ENCODE data around the gene KCTD11.
"Not testable (repeated sequence)": the region's sequence is repeated elsewhere in the genome, so short reads cannot be mapped to it uniquely, and the experiment has no call there.

The KCTD11 gene

DNA sequence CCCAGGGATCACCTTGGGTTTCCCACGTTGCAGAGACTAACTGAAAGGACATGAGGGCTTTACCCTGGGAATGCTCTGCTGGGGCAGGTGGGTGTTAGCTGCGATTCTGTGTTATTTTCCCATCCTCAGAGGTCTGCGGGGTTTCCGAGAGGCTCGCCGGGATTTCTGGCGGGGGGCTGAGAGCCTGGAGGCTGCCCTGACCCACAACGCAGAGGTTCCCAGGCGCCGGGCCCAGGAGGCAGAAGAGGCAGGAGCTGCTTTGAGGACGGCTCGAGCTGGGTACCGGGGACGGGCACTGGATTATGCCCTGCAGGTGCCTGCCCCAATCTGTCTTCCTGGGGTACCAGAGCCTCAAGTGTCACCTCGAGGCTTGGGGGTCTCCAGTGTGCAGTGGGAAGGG, 8.7 kb upstream of the KCTD11 start:
- DNase-seq (ENCODE audit: low read depth in 2 of 2) = no peak

DNA sequence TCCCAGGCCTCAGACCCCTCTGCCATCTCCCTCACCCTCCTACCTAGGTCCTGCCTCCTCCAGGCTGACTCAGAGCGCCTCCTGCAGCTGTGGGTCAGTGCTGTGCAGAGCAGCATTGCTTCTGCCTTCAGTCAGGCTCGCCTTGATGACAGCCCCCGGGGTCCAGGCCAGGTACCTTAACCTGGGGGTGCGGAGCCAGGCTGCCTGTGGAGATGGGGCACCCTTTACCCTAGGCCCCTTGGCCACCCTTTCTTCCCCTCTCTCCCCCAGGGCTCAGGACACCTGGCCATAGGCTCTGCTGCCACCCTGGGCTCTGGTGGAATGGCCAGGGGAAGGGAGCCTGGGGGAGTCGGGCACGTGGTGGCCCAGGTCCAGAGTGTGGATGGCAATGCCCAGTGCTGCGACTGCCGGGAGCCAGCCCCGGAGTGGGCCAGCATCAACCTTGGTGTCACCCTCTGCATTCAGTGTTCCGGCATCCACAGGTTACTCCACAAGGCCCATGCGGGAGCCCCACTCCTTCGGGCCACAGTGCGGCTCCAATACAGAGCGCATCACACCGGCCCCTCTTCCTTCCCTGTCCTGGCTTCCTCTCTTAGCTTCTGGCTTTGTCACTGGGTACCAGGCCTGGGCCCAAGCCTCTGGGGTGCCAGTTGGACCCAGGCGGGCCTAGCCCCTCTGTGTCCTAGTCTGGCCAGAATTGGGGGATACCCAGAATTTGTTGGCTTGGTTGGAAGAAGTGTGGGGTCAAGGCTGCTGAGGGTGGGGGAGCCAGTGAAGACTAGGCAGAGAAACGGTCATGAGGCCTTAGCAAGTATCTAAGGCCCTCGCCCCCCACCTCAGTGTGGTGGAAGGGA, 5.0 kb upstream of the KCTD11 start:
- DNase-seq (ENCODE audit: low read depth in 2 of 2) = no peak

DNA sequence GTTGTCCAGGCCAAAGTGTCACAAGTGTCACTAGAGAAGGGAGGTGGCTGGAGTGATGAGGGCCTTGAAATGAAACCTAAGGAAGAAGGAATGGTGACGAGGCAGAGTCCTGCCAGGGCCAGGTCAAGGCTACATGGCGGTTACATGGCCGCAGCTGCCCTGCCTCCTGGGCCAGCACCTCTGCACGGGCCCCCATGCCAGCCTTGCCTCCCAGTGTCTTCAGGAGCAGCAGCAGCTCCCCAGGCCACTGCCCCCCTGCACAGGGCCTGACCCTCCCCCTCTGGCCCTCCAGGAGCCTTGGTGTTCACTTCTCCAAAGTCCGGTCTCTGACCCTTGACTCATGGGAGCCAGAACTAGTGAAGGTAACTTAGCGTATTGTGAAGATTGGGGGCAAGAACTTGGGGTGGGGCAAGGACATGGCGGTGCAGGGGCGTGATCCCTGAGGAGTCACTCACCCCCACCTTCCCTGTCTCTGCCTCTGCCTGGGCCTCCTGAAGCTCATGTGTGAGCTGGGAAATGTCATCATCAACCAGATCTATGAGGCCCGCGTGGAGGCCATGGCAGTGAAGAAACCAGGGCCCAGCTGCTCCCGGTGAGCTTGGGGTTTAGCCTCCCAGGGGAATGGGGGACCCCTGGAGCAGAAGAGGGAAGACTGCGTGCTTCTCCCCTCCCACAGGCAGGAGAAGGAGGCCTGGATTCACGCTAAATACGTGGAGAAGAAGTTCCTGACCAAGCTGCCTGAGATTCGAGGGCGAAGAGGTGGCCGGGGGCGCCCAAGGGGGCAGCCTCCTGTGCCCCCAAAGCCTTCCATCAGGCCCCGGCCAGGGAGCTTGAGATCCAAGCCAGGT, 4.1 kb upstream of the KCTD11 start:
- no peak for DNase-seq (ENCODE audit: low read depth in 2 of 2)

DNA sequence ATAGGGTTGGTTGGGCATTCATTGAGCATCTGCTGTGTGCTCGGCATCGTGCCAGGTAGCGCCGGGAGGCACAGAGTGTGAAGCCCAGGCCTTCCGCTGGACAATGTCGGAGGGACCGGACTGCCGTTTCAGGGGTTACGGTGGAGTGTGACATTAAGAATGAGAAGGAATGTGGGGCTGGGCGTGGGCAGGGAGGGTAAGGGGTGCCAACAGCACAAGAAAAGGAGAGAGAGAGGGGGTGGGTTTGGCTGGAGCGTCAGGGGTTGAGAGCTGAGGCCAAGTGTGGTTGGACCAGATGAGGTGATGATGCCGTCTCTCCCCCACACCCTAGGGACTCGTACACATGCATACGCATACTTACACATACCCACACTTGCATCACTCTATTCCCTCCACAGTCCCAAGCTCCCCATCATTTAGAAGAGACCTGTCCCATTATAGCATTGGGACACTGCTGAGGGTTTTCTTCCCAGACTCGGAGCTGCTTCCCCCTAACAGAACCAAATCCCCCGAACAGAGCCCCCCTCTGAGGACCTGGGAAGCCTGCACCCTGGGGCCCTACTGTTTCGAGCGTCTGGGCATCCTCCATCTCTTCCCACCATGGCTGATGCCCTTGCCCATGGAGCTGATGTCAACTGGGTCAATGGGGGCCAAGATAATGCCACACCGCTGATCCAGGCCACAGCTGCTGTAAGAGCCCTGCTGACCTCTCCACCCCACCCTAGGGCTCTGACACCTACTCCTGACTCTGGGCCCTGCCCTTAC, 3.3 kb upstream of the KCTD11 start:
- DNase-seq (ENCODE audit: low read depth in 2 of 2) = no peak

DNA sequence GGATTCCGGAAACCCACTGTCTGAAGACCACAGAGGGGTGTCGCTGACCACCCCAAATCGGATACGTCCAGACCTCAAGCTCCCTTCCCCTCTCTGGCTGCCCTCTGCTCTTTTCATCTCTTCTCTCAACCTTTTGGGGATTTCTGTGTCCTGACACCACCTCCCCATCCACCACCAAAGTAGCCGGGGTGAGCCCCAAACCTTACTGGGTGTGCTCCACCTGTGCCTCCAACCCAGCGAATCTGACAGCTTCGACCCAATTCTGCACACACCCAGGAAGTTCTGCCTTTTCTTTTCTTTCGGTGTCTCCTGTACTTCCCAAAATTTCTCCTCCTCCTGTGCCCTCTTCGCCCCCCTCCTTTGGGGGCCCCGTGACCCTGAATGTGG, 534 bp downstream of the KCTD11 start:
- no peak for DNase-seq (ENCODE audit: low read depth in 2 of 2)

DNA sequence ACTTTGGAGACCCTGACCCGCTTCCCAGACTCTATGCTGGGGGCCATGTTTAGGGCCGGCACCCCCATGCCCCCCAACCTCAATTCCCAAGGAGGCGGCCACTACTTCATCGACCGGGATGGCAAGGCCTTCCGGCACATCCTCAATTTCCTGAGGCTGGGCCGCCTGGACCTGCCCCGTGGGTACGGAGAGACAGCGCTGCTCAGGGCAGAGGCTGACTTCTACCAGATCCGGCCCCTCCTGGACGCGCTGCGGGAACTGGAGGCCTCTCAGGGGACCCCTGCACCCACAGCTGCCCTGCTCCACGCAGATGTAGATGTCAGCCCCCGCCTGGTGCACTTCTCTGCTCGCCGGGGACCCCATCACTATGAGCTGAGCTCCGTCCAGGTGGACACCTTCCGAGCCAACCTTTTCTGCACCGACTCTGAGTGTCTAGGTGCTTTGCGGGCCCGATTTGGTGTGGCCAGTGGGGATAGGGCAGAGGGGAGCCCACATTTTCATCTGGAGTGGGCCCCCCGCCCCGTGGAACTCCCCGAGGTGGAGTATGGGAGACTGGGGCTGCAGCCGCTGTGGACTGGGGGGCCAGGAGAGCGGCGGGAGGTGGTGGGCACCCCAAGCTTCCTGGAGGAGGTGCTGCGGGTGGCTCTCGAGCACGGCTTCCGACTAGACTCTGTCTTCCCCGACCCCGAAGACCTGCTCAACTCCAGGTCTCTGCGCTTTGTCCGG, 1.1 kb downstream of the KCTD11 start:
- no peak for DNase-seq (ENCODE audit: low read depth in 2 of 2)

DNA sequence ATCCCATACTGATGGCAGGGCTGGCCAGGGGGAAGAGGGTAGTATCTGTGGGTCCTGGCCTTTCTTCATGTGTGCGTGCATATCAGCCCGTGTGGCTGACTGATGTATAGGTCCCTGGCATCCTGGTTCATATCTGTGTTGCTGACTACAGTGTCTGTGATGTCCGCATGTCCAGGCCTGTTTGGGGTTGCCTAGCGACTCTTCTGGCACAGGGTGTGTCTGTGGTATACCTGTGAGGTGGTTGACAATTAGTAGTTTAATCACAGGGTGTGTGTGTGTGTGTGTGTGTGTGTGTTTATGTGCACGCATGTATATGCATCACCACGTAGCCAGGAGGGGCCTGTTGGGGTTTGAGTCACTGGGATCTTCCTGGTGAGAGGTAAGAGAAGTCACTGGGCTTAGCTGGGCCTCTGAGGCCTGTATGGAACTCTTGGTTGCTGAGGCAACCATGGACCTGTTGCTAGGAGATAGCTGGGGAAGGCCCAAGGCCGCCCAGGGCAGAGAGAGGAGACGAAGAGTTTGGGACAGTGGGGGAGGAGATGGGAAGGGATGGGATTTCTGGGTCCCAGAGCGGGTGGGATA, 2.4 kb downstream of the KCTD11 start:
- no peak for DNase-seq (ENCODE audit: low read depth in 2 of 2)

DNA sequence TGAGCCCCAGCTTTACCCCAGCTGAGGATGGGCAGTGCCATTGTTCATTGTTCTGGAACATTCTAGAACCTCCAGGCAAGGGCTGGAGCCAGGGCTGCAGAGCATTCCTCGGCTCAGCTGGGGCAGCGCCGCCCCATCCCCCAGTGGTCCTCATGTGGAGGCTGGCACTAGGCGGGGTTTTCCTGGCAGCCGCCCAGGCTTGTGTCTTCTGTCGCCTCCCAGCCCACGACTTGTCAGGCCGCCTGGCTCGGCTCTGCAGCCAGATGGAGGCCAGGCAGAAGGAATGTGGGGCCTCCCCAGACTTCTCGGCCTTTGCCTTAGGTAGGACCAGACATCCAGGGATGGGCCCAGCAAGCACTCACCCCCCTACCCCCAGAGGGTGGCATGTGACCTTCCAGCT, 3.1 kb downstream of the KCTD11 start, which contains the start of gene TMEM95:
TSS of gene TMEM95 (plus strand) at position 104 of the 400 bp plus-strand sequence. CDS start at position 153, 49 bp downstream.
- no peak for DNase-seq (ENCODE audit: low read depth in 2 of 2)

DNA sequence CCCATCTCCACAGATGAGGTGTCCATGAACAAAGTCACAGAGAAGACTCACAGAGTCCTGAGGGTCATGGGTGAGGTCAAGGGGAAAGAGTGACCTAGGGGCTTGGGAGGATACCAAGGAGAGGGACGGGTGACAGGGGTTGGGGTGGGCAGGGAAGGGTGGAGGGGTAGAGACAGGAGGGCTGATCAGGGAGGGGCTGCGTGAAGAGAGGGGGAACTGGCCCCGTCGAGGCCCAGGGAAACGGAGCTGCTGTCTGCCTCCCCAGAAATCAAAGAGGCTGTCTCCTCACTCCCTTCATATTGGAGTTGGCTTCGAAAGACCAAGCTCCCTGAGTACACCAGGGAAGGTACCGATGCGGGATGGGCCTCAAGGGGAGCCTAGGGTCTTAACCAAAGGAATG, 3.6 kb downstream of the KCTD11 start:
- DNase-seq (ENCODE audit: low read depth in 2 of 2) = no peak

DNA sequence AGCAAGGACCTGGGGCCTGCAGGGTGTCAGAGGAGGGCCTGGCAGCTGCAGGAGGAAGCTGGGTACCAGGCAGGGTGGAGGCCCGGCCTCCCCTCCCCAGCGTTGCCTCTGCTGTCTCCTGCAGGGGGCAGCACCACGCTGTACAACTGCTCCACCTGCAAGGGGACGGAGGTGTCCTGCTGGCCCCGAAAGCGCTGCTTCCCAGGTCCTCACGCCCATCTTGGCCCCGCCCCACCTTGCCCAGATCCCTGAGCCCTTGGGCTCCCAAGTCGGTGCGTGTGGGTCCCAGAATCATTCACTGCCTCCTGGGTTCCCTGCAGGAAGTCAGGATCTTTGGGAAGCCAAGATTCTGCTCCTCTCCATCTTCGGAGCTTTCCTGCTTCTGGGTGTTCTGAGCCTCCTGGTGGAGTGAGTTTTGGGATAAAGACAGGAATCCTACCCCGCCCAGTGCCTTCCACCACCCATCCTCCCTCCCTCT, 4.1 kb downstream of the KCTD11 start:
- DNase-seq (ENCODE audit: low read depth in 2 of 2) = peak; percentile 60 to 68

DNA sequence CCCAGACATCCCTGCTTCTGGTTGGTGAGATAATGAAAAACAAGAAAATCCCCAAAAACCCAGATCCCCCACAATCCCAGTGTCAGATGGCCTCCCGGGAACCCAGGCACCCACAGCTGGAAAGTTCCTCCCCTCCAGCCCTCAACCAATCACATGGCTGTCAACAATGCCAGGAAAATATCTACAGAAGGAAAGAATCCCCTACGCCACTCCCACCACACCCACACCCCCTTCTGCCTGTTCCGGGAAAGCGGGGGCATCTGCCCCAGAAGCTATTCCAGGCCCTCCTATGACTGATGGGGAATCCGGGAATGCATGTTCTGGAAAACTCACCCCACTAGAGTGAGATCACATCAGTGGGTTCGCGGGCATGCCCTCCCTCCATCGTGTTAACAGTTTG, 4.8 kb downstream of the KCTD11 start:
- no peak for DNase-seq (ENCODE audit: low read depth in 2 of 2)

DNA sequence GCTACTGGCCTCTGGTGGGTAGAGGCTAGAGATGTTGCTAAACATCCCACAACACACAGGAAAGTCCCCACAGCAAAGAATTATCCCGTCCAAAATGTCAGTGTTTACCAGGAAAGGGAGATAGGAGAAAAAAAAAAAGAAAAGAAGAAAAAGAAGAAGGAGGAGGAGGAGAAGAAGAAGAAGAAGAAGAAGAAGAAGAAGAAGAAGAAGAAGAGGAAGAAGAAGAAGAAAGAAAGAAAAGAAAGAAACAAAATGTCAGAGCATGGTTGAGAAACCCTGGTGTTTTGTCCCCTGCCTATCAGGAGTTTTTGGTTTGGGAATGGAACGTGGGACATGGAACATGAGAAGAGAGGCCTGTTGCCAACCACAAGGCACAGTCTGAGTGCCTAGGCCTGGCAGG, 5.4 kb downstream of the KCTD11 start:
- no peak for DNase-seq (ENCODE audit: low read depth in 2 of 2)

DNA sequence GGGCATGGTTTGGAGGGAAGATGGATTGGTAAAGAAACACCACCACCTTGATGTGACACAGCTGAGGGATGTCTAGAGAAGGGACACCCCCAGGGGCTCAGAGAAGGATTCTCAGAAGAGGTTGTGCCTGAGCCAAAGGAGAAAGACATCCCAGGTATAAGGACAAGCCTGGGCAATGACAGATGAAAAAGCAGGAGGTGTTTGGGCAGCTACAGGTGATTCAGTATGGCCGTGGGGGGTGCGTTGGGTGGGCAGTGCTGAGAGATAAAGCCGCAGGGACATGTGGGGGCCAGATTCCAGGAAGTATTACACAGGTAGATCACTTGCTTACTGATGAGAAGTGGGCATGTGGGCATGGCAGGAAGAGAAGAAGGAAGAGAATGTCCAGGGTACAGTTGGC, 9.9 kb downstream of the KCTD11 start:
- DNase-seq (ENCODE audit: low read depth in 2 of 2) = no peak

DNA sequence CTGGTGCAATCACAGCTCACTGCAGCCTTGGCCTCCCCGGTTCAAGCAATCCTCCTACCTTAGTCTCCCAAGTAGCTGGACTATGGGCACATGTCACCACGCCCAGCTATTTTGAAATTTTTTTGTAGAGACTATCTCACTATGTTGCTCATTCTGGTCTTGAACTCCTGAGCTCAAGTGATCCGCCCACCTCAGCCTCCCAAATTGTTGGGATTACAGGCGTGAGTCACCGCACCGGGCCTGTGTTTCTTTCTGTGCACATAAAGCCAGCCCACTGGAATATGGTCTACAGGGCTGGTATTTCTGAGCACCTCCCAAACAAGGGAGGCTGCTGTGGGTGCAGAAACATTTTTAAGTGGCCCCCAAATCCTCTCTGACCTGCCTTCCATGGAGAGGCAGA, 11.3 kb downstream of the KCTD11 start:
- no peak for DNase-seq (ENCODE audit: low read depth in 2 of 2)

DNA sequence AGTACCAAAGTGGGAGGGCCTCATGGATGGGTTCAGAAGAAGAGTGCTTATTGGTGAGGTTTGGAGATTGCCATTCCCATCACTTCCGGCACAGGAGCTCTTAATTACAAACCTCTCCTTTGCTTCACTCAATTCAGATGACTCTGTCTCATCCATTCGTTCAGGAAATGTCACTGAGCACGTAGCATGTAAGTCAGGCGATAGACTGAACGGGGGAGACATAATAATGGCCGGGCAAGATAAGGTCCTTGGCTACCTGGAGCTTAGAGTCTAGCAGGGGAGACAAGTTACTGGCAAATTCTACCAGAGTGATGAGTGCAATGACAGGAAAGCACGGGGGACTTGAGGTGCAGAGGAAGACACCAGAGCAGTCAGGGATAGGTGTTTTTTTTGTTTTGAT, 14.0 kb downstream of the KCTD11 start:
- not testable (repeated sequence) for DNase-seq (ENCODE audit: low read depth in 2 of 2)

DNA sequence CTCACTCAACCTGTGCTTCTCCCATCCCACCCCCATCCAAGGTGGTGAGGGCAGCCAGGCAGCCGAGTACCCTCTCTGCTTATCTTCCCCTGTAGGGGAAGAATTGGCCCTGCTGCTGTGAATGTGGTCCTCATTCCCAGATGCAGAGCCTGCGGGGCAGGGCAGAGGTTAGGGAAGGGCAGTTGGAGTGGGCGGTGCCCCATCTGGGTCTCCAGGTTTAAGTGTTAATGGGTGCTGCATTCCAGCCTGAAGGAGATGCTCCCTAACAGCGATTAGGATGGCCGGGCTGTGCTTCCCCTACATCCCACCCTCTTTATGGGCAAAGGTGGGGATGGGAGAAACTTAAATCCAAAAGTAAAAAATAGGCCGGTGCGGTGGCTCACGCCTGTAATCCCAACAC, 15.1 kb downstream of the KCTD11 start:
- DNase-seq (ENCODE audit: low read depth in 2 of 2) = no peak

DNA sequence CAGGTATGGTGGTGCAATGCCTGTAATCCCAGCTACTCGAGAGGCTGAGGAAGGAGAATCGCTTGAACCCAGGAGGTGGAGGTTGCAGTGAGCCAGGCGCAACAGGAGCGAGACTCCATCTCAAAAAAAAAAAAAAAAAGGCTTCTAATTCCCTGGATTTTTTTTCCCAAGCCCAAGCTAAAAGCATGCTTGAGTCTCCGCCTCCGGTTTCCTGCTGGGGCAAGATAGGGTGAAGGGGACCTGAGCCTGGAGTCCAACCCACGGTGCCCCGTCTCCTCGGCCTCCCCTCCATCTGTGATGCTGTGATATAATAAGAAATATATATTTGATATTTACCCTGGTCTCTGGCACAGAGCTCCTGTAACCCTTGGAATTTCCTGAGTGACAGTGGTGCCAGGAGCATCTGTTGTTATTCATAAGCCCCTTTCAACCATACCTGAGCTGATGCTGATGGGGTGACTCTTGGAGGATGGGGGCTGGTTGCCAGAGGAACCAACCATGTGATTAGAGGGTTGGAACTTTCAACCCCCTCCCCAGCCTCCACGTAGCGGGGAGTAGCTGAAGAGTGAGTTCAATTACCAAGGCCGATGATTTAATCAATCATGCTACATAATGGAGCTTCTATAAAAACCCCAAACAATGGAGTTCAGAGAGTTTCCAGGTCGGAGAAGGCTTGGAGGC, 16.1 kb downstream of the KCTD11 start:
- no peak for DNase-seq (ENCODE audit: low read depth in 2 of 2)

DNA sequence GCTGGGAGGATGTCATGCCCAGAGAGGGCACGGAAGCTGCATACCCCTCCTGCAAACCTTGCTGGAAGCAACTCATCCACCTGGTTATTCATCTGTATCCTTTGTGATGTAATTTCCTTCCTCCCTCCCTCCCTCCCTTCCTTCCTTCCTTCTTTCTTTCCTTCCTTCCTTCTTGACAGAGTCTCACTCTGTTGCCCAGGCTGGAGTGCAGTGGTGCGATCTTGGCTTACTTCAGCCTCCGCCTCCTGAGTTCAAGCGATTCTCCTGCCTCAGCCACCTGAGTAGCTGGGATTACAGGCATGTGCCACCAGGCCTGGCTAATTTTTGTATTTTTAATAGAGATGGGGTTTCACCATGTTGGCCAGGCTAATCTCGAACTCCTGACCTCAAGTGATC, 16.6 kb downstream of the KCTD11 start:
- not testable (repeated sequence) for DNase-seq (ENCODE audit: low read depth in 2 of 2)

DNA sequence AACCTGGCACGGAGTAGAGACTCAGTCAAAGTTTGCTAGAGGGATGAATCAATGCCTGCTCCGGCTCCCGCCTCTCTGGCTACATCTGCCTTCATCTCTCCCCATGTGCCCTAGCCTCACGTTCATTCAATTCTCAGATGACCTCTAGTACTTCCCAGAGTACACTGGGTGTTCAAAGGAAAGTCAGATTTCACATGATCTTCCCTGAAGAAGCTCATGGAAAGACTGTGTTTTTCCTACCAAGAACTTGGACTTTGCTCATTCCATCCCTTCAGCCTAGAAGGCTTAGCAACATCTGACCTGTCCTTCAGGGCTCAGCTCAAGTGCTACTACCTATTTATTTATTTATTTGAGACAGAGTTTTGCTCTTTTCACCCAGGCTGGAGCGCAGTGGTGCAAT, 17.9 kb downstream of the KCTD11 start:
- no peak for DNase-seq (ENCODE audit: low read depth in 2 of 2)

DNA sequence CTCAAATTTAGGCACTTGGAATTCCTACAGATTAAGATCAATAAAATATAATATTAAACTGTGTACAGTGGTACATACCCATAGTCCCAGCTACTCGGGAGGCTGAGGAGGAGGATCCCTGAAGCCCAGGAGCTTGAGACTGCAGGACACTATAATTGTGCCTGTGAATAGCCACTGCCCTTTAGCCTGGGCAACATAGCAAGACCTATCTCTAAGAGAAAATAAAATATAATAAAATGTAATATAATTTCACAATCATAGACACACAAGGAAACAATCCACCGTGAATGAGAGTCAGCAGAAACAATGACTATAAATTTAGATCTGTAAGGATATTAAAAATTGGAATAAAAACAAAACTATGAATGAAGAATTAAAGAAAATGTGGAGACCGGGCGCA, 18.9 kb downstream of the KCTD11 start:
- no peak for DNase-seq (ENCODE audit: low read depth in 2 of 2)
